NCI-H1092 treated with DMSO at 0.1 percent for 48 hours (cell line): ENCODE results near the gene UHRF1.
"Not testable (repeated sequence)": the region's sequence is repeated elsewhere in the genome, so short reads cannot be mapped to it uniquely, and the experiment has no call there.

ENCODE experiments used
- DNase-seq: peaks from one replicate; lab custom pipeline; 2025; lab: John Stamatoyannopoulos, UW

UHRF1 gene

GRCh38 chr19:4971816-4972495 is 62.7 kb downstream of the UHRF1 start:
- DNase-seq, result no peak

DNA sequence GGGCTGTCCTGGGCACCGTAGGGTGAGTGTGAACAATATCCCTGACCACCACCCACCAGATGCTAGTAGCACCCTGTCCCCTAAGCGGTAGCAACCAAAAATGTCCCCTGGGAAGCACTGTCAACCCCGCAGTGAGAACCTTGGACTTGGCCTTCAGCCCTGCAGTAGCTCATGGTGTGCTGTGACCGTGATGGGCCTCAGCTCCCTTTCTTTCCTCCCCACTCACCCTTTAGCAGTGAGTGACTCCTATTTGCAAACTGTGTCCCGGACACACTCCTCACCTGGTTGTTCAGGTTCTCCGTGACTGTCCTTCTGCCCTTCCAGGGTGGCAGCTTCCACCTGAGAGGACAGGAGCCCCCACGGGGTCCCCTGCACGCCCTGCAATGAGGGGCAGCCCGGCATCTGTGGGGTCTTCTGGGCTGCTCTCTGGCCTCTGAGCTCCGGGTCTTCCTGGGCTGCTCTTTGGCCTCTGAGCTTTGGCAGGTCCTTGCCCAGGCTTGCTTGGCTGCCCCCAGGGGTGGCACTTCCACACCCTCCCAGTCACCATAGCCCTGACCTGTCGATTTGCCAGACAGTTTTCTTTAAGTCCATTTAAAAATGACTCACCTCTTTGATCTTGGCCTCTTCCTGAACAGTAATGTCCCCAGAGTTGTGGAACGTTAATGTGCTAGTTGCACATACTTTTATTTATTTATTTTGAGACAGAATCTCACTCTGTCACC is 63.4 kb downstream of the UHRF1 start:
- no peak for DNase-seq

- no peak for DNase-seq
These were observed 65.7 kb downstream of the UHRF1 start for GRCh38 chr19:4974880-4975469.

DNA sequence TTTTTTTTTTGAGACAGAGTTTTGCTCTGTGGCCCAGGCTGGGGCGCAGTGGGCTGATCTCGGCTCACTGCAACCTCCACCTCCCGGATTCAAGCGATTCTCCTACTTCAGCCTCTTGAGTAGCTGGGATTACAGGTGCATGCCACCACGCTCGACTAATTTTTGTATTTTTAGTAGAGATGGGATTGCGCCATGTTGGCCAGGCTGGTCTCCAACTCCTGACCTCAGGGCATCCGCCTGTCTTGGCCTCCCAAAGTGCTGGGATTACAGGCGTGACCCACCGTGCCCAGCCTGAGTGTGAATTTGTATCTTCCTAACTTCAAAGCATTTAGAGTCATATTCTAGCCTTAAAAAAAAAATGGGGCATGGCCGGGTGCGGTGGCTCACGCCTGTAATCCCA is 66.3 kb downstream of the UHRF1 start:
- not testable (repeated sequence) for DNase-seq

DNA sequence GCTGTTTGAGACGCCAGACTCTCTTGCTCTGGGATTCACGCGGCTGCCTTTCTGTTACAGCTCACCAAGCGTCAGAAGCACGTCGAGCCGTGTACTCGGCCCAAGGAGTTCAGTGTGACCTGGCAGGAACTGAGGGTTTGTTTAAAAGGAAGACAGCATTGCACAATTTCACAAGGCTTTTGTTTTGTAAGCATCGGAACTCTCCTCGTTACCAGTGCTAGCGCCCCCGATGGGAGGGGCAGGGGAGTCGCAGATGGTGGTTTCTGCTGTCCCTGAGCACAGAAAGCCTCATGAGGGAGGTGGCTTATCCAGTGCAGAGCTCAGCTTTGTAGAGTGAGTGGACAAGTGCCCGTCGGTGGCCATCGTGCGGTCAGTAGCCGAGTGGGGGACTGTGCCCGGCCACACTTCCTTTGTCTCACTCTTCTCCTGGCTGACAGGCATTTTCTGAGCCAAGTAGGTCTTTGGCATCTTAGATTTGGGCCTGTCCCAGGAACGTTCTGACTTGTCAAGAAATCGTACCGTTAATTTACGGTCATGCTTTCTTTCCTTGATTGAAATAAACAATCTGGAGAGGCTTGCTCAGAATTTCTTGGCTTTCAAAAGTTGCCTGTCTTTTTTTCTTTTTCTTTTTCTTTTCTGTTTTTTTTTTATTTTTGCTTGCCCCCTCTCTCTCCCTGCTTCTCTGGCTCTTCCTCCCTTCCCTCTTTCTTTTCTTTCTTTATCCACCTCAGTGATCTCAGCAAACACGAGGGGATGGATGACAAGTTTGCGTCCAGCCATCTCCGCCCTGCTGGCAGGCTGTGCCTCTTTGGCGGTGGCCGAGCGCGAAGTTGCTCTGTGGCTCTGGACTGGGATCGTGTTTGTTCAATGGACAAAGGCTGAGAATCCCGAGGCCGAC is 67.3 kb downstream of the UHRF1 start:
- no peak for DNase-seq

- DNase-seq, result peak; percentile 43
These were observed 68.2 kb downstream of the UHRF1 start for GRCh38 chr19:4977299-4978174.

DNA sequence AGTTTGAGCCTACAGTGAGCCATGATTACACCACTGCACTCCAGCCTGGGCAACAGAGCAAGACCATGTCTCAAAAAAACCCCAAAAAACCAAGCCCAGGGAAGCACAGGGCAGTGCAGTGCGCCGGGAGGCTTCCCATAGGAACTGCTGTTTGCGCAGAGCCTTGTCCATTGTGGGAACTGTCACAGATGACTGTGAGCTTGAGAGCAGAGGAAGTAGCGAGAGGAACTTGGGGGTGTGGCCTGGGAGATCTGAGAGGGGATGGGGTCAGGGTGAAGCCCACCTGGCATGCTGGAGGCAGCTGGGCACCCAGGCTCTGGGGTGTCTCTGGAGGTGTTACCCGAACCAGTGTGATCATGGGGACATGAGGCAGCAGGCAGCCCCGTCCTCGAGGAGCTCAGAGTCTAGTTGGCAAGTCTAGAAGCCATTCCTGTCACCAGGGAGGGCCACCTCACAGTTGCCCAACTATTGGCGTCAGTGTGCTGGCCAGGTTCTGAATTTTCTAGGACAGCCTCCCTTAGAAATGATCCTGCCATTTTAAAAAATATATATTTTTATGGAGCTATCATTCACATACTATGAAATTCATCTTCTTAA is 70.0 kb downstream of the UHRF1 start:
- no peak for DNase-seq

DNA sequence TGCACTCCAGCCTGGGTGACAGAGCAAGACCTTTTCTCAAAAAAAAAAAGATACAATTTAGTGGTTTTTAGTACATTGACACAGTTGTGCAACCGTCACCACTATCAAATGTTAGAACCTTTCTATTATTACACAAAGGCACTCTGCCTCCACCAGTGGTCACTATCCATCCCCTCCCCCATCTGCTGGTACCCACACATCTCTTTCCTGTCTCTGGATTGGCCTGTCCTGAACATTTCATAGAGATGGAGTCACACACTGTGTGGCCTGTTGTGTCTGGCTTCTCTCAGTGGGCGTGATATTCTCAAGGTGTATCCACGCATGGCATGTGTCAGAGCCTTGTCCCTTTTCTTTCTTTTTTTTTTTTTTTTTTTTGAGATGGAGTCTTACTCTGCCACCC is 70.8 kb downstream of the UHRF1 start:
- DNase-seq, result no peak

DNA sequence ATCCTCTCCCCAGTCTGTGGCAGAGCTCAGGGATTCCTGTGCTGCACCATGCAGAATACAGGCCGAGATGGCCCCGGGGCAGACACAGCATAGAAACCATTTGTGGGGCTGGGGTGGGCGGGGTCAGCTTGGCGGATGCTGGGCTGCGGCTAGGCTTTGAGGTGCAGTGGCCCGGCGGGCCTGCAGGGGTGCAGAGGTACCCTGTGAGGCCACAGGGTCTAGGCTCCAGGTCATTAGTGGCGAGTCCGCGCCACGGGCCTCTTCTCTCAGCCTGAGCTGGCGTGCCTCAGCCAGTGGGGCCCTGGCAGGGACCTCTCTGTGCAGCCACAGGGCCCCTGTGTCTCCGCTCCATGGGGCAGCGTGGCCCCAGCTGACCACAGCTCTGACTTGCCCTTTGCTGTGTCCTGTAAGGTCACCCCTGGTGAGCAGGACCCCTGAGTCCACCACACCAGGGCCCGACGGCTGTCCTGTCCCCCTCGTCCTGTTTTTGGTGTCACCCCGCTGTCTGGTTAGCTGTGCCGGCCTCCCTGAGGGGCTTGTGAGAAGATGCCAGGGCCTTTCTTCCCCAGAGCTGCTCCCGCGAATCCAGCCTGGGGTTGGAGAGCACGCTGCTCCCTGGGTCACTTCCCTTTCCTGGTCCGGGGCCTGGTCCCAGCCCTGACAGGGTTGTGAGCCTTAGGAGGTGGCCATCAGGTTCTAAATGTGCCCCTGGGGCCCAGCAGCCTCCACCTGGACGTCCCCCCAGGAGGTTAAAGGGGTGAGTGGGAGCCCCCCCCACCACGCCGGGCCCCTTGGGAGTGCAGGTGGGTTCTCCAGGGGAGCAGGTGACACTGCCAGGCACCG is 71.8 kb downstream of the UHRF1 start:
- no peak for DNase-seq

- DNase-seq, result no peak
These were observed 72.3 kb downstream of the UHRF1 start for GRCh38 chr19:4981681-4981958.

GRCh38 chr19:4983346-4984105 is 74.2 kb downstream of the UHRF1 start:
- no peak for DNase-seq

DNA sequence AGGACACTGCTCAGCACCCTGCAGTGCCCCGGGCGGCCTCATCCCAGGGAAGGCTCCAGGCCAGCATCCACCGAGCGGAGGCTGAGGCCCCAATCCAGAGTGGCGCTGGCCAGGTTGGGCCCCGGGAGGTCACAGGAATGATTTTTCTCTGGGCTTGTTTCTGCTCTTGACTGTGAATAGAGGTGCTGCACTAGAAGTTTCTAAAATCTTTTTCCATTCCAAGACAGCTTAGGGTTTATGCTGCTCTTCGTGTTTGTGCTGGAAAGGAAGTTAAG is 74.7 kb downstream of the UHRF1 start:
- DNase-seq, result no peak

DNA sequence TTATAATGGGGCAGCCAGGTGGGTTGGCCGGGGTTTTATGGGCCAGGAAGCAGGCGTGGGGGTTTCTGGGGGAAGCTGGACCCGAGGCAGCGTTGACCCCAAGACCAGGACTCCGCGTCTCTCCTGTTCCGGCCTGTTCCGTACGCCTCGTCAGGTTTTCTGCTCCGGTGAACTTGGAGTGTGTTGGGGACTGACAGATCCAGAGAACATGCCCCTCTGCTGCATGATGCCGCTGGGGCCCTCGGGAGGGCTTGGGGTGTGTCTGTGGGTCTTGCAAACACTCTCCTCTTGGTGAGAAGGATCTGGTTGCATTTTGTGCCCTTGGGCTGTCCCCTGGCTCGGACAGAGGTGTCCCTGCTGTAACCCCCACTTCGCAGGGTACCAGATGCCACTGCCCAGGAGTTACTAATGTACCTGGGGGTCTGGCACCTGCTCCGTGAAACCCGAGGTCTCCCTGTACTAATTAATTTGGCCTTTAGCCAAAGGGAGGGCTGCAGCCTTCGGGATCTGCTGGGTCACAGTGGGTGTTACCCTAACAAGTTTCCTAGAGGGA is 75.2 kb downstream of the UHRF1 start:
- no peak for DNase-seq

DNA sequence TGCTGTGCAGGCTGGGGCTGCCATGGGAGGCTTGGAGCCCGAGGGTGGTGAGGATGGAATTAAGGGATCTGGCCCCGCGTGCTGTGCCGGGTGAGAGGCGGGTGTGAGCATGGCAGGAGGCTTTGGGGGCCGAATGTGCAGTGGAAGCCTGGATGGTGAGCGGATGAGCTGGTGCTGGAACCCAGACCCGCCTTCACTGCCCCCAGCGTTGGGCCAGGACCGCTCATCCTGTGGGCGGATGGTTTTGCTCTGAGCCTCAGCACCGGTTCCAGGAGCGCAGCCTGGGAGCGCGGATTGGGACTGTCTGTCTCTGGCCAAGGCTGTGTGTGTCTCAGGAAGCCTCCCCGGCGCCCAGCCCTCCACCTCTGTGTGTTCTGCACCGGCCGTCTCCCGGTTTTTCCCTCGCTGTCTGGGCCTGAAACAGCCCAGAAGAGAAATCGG is 76.3 kb downstream of the UHRF1 start:
- no peak for DNase-seq

- no peak for DNase-seq
These were observed 76.8 kb downstream of the UHRF1 start for GRCh38 chr19:4986056-4986455.

DNA sequence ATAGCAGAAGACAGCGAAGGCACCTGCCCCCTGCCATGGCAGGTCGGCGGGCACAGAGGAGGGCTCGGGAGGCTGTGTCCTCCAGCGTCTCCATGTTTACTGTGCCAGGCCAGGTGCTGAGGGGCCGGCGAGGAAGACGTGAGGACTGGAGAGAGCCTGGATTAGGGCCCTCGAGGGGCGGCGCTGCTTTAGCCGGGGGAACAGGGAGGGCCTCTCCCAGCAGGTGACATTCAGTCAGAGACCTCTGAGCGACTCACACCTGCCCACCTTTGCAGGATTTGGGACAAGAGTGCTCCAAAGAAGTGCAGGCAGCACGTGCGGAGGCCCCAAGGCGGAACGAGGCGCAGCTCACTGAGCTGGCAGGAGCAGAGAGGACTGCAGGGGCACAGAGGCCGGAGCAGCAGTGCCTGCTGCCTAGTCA is 77.2 kb downstream of the UHRF1 start:
- DNase-seq, result no peak

DNA sequence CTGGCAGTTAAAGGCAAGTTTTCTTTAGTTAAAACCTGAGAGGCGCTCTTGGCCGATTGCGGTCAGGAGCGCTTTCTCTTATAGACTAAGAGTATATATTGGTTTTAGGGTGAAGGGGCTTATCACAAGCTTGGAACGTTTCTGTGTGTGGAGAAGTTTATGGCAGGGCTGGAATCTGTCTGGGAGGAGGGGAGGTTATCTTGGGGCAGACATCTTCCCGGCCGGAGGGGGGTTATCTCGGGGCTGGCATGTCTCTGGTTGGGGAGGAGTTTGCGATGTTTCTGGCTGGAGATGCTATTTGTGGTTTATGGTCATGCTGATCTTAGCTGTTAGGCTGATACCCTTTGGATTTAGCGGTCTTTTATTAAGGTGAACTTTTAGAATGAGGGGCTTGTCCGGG is 78.0 kb downstream of the UHRF1 start:
- DNase-seq, result no peak

DNA sequence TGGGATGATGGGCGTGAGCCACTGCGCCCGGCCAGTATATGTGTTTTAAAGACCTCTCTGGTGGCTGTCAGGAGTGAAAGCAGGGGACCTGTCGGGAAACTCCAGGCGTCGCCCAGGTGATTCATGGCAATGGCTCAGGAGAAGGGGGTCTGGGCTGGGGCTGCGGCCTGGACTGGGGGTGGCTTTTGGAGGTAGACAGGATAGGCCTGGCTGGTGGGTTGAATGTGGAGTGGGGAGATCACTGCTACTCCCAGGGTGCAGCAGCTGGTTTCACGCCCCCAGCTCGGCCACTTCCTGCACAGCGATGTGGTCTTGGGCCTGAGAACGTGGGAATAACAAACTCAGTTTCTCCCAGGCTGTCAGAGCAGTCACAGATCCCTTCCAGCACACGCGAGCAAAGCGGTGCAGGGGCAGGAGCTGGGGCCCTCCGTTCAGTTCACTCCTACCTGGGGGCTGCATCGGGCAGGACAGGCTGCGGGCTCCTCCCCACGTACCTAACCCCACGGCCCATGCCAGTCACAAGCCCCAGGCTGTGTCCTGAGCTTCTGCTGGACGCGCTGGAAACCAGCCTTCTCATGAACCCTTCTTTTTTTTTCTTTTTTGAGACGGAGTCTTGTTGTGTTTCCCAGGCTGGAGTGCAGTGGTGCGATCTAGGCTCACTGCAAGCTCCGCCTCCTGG is 78.5 kb downstream of the UHRF1 start:
- no peak for DNase-seq

- no peak for DNase-seq
These were observed 79.5 kb downstream of the UHRF1 start for GRCh38 chr19:4988770-4989251.
